GM19463 (cell line): ENCODE results near the gene GBGT1.

Source experiments
- ATAC-seq: cut with Tn5 transposase; IDR thresholded peaks from one replicate; pipeline ENCODE4 v1.9.1; 2021; ENCODE audit warnings: mild to moderate bottlenecking, moderate library complexity; ENCODE audit not compliant: unreplicated experiment

The GBGT1 gene

GRCh38 chr9:133129001-133129795 is 34.5 kb downstream of the GBGT1 start:
- no peak for ATAC-seq

DNA sequence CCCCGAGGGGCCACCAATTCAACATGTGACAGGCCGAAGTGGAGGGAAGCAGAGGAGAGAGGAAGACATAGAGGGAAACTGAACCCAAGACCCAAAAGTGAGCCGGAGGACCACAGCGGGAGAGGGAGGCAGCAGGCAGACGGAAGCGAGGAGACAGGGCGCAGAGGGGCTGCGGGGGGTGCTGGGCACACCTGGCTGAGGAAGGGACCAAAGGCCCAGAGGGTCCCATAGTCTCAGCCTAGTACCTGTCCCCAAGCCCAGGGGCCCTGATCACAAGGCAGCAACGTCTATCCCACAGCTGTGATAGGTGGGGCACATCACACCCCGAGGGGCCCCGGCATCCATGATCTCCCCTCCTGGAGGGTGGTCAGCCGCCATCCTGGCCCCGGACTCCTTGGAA is 35.6 kb downstream of the GBGT1 start:
- ATAC-seq = no peak

- no peak for ATAC-seq
Observed at GRCh38 chr9:133127340-133127981, 36.3 kb downstream of the GBGT1 start.

DNA sequence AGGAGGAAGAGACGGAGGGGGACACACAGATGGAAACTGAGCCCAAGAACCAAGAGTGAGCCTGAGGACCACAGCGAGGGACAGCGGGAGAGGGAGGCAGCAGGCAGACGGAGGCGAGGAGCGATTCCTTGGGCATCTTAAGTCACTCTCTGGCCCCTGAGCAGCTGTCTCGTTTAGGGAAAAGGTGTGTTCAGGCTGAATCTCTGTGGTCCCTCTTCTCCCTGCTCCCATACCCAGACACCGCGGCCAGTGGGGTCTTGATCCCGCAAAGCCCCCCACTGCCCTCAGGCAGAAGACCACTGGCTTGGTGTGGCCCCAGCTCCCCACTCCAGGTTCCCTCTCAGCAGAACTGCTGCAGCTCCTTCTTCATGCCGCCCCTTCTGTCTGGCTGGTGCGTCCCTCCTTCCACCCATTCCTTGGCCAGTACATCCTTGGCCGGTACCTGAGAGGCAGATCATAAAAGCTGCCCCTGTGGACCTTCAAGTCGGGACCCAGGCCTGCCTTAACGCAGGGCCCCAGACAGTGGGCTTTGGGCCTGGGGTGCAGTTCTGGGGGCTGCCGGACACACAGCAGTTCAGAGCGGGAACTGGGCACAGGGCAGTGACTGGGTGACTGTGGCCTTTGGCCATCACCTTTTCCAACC is 36.9 kb downstream of the GBGT1 start:
- ATAC-seq = no peak

DNA sequence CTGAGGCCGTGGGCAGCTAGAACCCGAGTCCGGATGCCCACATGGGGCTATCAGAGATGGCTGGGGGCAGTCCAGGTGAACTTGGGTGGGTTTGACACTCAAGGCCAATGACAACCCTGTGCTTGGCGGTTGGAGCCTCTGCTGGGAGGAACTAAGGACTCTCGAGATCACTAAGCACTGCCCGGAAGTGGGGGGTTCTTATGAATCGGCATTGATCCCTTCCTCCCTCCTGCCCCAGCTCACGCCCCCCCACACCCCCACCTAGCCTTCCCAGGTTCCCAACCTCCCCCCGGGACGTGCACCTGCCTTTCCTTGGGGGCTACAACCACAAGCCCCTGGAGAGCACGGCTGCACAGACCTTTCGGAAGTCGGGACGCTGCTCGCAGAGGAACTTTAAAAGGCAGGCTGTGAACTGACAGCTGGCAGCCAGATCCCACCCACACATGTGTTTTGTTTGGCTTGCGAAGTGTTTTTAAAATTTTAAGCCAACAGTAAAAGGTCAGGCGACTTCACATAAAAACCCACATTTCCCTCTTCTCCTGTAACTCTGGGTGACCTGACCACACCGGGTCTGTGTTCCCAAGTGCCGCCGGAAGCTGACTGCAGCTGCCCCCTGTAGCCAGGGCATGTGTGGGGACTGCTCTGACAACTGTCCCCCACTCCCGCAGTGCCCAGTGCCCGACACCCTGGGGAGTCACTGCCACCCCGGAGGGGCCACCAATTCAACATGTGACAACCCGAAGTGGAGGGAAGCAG is 37.6 kb downstream of the GBGT1 start:
- ATAC-seq = no peak

DNA sequence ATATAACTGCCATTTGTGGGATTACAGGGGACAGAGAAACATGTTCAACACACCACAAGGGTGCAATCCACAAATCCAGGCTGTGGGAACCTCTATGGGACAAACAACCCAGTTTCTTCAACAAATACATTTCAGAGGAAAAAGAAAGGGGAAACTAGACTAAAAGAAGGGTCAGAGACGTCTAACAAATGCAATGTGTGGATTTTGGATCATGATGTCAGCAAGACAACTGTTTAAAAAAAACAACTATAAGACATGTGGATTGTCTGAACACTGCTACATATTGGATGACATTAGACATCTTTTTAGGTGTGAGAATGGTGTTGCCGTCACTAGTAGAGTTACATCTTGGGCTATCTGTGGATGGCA is 38.8 kb downstream of the GBGT1 start:
- ATAC-seq = no peak

DNA sequence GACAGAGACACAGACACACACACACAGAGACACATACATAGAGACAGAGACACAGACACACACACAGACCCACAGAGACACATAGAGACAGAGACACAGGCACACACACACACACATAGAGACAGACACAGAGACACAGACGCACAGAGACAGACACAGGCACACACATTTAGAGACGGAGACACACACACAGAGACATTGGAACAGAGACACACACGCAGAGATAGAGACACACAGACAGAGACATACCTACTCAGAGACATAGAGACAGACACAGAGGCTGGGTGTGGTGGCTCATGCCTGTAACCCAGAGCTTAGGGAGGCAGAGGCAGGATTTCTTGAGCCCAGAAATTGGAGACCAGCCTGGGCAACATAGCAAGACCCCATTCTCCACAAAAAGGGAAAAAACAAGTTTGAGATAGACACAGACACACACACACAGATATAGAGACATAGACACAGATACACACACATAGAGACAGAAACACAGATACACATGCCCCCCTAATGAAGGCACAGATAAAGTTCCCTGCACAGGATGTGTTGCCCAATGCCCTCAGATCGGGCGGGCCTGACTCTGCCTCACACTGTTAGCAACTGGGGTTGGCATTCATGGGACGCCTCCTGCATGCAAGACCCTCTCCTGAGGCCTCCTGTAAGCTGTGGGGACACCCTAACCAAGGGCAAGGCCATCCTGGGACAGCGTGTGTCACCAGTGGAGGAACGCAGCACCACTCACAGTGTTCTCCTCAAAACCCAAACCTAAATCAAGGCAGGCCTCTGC is 39.4 kb downstream of the GBGT1 start:
- no peak for ATAC-seq

- no peak for ATAC-seq
Observed at GRCh38 chr9:133122935-133123611, 40.6 kb downstream of the GBGT1 start.

GRCh38 chr9:133122605-133122934 is 41.1 kb downstream of the GBGT1 start:
- no peak for ATAC-seq

- no peak for ATAC-seq
Observed at GRCh38 chr9:133121915-133122550, 41.7 kb downstream of the GBGT1 start.

- peak; percentile 62 for ATAC-seq
Observed at GRCh38 chr9:133121198-133121914, 42.4 kb downstream of the GBGT1 start, which contains the start of gene RALGDS. TSS of gene RALGDS (minus strand) at chr9:133121240. CDS start at chr9:133121154, 86 bp downstream.

- peak; percentile 11 for ATAC-seq
Observed at GRCh38 chr9:133120501-133121197, 43.1 kb downstream of the GBGT1 start.

DNA sequence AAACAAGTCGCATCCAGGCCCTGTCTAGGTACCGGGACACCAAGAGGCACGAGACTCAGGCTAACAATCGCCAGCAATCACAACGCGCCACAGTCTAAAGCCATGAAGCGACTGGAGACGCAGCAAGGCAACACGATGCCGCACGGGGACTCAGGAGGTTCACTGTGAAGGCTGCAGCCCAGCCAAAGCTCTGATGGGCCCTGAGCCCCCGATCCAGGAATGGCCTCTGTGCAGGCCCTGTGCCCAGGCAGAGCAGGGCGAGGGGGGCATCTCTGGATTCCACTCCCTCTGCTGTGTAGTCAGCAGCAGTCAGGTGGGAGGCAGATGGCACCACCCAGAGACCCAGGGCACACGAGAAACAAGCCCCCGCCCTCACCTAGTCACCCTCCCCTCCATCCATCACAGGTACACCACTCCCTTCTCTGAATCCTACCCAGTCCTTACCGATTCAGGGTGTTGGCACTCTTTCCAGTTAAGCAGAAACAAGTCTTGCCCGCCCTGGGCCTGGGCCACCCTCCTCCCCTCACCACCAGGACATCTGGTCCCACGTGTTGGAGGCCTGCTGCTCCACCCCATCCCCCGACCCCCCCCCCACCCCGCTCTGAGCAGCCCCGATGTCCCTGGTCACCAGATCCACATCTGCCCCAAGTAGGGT is 43.7 kb downstream of the GBGT1 start:
- ATAC-seq = no peak

GRCh38 chr9:133119103-133119845 is 44.4 kb downstream of the GBGT1 start:
- no peak for ATAC-seq

DNA sequence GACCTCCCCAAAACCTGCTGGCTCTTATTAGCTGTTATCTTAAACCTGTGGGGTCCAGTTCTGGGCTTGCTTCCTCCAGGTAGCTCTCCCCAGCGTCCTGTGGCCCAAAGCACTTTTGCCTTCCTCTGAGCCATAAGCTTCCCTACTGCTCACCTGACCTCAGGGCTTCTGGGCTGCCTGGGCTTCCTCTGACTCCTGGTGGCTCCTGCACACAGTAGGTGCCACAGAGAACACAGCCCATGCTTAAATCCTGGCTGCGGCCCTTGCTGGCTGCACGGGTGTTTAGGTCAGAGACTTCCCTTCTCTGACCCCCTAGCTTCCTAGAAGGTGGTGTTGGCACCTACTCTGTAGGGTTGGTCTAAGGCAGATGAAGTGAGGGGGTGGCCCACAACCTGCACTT is 45.1 kb downstream of the GBGT1 start:
- no peak for ATAC-seq

DNA sequence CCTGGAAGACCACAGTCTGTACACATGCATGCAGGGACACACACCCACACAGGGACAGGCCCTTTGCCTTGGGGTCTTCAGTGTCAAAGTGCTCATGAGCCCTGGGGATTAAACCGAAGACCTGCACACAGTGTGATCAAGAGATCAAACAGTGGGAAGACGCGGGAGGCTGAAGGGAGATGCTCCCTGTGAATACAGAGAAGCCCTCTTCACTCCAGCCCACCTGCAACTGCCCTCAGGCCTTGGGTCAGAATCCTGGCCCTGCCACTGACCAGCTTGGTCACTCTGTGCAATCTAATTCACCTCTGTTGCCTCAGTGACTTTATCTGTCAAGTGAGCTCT is 45.6 kb downstream of the GBGT1 start:
- no peak for ATAC-seq
